IPS DF 6.9 (cell line): Measurements from ENCODE around the gene CTNNA3.

Experiments used
- DNase-seq: peaks from one replicate; pipeline ENCODE4 v3.0.0-alpha.2; 2013; ENCODE audit warnings: low read depth, low spot score
- H3K27ac ChIP-seq: one replicate; pipeline ENCODE4 v1.5.1; 2013; ENCODE audit warnings: low read length, control low read depth
- H3K27me3 ChIP-seq: 2 replicates; pipeline ENCODE4 v1.6.1; 2013; ENCODE audit warnings: mild to moderate bottlenecking, low read length; ENCODE audit not compliant: control insufficient read depth, insufficient read depth
- H3K36me3 ChIP-seq: 2 replicates; pipeline ENCODE4 v1.6.1; 2013; ENCODE audit warnings: low read length; ENCODE audit not compliant: control insufficient read depth, insufficient read depth
- H3K4me1 ChIP-seq: 2 replicates; pipeline ENCODE4 v1.6.1; 2013; ENCODE audit warnings: low read length; ENCODE audit not compliant: control insufficient read depth, insufficient read depth
- H3K4me3 ChIP-seq: 2 replicates; pipeline ENCODE4 v1.5.1; 2013; ENCODE audit warnings: mild to moderate bottlenecking, low read length
- H3K9me3 ChIP-seq: 2 replicates; pipeline ENCODE4 v1.6.1; 2013; ENCODE audit warnings: low read length, inconsistent platforms; ENCODE audit not compliant: control insufficient read depth, insufficient read depth
- whole genome bisulfite sequencing: extraction: QIAGEN DNeasy Blood & Tissue Kit; methylation state at CpG from one replicate; pipeline ENCODE4 v1.1.7; 2013; ENCODE audit warnings: mixed read lengths, missing lambda C conversion rate; ENCODE audit not compliant: insufficient read length, insufficient coverage; 5-methylcytosine and 5-hydroxymethylcytosine counted together

CTNNA3 gene

GRCh38 chr10:66209025-66209424, 1487.0 kb downstream of the CTNNA3 start:
- Histone ChIP-seq H3K36me3 (no peaks in the 10 kb centered on the region), H3K27me3 (no peaks in the 10 kb centered on the region), H3K9me3 (no peaks in the 10 kb centered on the region), H3K27ac (no peak overlapping the region), H3K4me3 (no peak overlapping the region), H3K4me1 (no peaks in the 10 kb centered on the region)
- DNase-seq = no peak

GRCh38 chr10:66204838-66205237, 1491.2 kb downstream of the CTNNA3 start:
- no peaks in the 10 kb centered on the region for H3K27me3 ChIP-seq
- no peak for DNase-seq
- no peaks in the 10 kb centered on the region for H3K9me3 ChIP-seq
- no peak overlapping the region for H3K27ac ChIP-seq
- H3K36me3 ChIP-seq = no peaks in the 10 kb centered on the region
- H3K4me3 ChIP-seq = no peak overlapping the region
- no peaks in the 10 kb centered on the region for H3K4me1 ChIP-seq

- Histone ChIP-seq H3K36me3 (no peaks in the 10 kb centered on the region), H3K4me3 (no peak overlapping the region), H3K27me3 (no peaks in the 10 kb centered on the region), H3K9me3 (no peaks in the 10 kb centered on the region), H3K4me1 (no peaks in the 10 kb centered on the region), H3K27ac (no peak overlapping the region)
- WGBS = no CpG with 5 or more reads among the region's 3 CpGs
- no peak for DNase-seq
These were observed 1493.9 kb downstream of the CTNNA3 start for GRCh38 chr10:66202101-66202500.

GRCh38 chr10:66192162-66192831, 1503.7 kb downstream of the CTNNA3 start:
- Histone ChIP-seq H3K36me3 (no peaks in the 10 kb centered on the region), H3K9me3 (no peaks in the 10 kb centered on the region), H3K4me3 (no peak overlapping the region), H3K4me1 (no peaks in the 10 kb centered on the region), H3K27ac (no peak overlapping the region), H3K27me3 (no peaks in the 10 kb centered on the region)
- no CpG with 5 or more reads among the region's 2 CpGs for WGBS
- DNase-seq = no peak

GRCh38 chr10:66190413-66190812, 1505.6 kb downstream of the CTNNA3 start:
- Histone ChIP-seq H3K27me3 (no peaks in the 10 kb centered on the region), H3K9me3 (no peaks in the 10 kb centered on the region), H3K4me3 (no peak overlapping the region), H3K4me1 (no peaks in the 10 kb centered on the region), H3K27ac (no peak overlapping the region), H3K36me3 (no peaks in the 10 kb centered on the region)
- no peak for DNase-seq
- no CpG with 5 or more reads among the region's 2 CpGs for WGBS

GRCh38 chr10:66189271-66189670, 1506.7 kb downstream of the CTNNA3 start:
- Histone ChIP-seq H3K4me3 (no peak overlapping the region), H3K9me3 (no peaks in the 10 kb centered on the region), H3K36me3 (no peaks in the 10 kb centered on the region), H3K27ac (no peak overlapping the region), H3K4me1 (no peaks in the 10 kb centered on the region), H3K27me3 (no peaks in the 10 kb centered on the region)
- DNase-seq = no peak

GRCh38 chr10:66187053-66187733, 1508.8 kb downstream of the CTNNA3 start:
- no CpG with 5 or more reads among the region's 3 CpGs for WGBS
- Histone ChIP-seq H3K27me3 (no peaks in the 10 kb centered on the region), H3K4me3 (no peak overlapping the region), H3K9me3 (no peaks in the 10 kb centered on the region), H3K36me3 (no peaks in the 10 kb centered on the region), H3K4me1 (no peaks in the 10 kb centered on the region), H3K27ac (no peak overlapping the region)
- no peak for DNase-seq

GRCh38 chr10:66183028-66183427, 1513.0 kb downstream of the CTNNA3 start:
- Histone ChIP-seq H3K27me3 (no peaks in the 10 kb centered on the region), H3K9me3 (no peaks in the 10 kb centered on the region), H3K4me3 (no peak overlapping the region), H3K36me3 (no peaks in the 10 kb centered on the region), H3K27ac (no peak overlapping the region), H3K4me1 (no peaks in the 10 kb centered on the region)
- WGBS = no CpG with 5 or more reads among the region's 2 CpGs
- DNase-seq = no peak

GRCh38 chr10:66180581-66181318, 1515.2 kb downstream of the CTNNA3 start:
- H3K9me3 ChIP-seq = no peaks in the 10 kb centered on the region
- no peaks in the 10 kb centered on the region for H3K27me3 ChIP-seq
- H3K4me3 ChIP-seq = no peak overlapping the region
- peak; percentile 37 for DNase-seq
- no CpG with 5 or more reads among the region's 5 CpGs for WGBS
- H3K36me3 ChIP-seq = no peaks in the 10 kb centered on the region
- no peaks in the 10 kb centered on the region for H3K4me1 ChIP-seq
- H3K27ac ChIP-seq = no peak overlapping the region

GRCh38 chr10:66180021-66180420, 1516.0 kb downstream of the CTNNA3 start:
- H3K4me1 ChIP-seq = no peaks in the 10 kb centered on the region
- no peaks in the 10 kb centered on the region for H3K9me3 ChIP-seq
- no peak for DNase-seq
- WGBS = no CpG with 5 or more reads among the region's 3 CpGs
- no peaks in the 10 kb centered on the region for H3K27me3 ChIP-seq
- H3K4me3 ChIP-seq = no peak overlapping the region
- no peaks in the 10 kb centered on the region for H3K36me3 ChIP-seq
- H3K27ac ChIP-seq = no peak overlapping the region
